ENCODE data around the gene APBB3.
"Not testable (repeated sequence)": the region's sequence is repeated elsewhere in the genome, so short reads cannot be mapped to it uniquely, and the experiment has no call there.

APBB3 gene

GRCh38 chr5:140594169-140594568, 29.8 kb upstream of the APBB3 start:
- no peak for DNase-seq (ENCODE audit: extremely low read depth, low read depth)
- TF ChIP-seq CTCF (IDR thresholded peaks at IDR 0.05; ENCODE audit: low read depth, low read length, missing control alignments) = no peak
- no peak overlapping the region for H3K4me3 ChIP-seq (replicated peaks; ENCODE audit: low read depth, low read length)

- DNase-seq (ENCODE audit: extremely low read depth, low read depth); H3K4me3 ChIP-seq (replicated peaks; ENCODE audit: low read depth, low read length): not testable (repeated sequence)
Measured at GRCh38 chr5:140593070-140593469, 28.7 kb upstream of the APBB3 start.

GRCh38 chr5:140591747-140592372, 27.5 kb upstream of the APBB3 start:
- TF ChIP-seq CTCF (IDR thresholded peaks at IDR 0.05; ENCODE audit: low read depth, low read length, missing control alignments) = no peak
- DNase-seq (ENCODE audit: extremely low read depth, low read depth) = no peak
- no peak overlapping the region for H3K4me3 ChIP-seq (replicated peaks; ENCODE audit: low read depth, low read length)

GRCh38 chr5:140590861-140591260, 26.5 kb upstream of the APBB3 start:
- DNase-seq (ENCODE audit: extremely low read depth, low read depth) = no peak
- no peak overlapping the region for H3K4me3 ChIP-seq (replicated peaks; ENCODE audit: low read depth, low read length)
- TF ChIP-seq CTCF (IDR thresholded peaks at IDR 0.05; ENCODE audit: low read depth, low read length, missing control alignments) = no peak

GRCh38 chr5:140588311-140589070, 24.1 kb upstream of the APBB3 start:
- no peak for DNase-seq (ENCODE audit: extremely low read depth, low read depth)
- no peak overlapping the region for H3K4me3 ChIP-seq (replicated peaks; ENCODE audit: low read depth, low read length)
- no peak for TF ChIP-seq CTCF (IDR thresholded peaks at IDR 0.05; ENCODE audit: low read depth, low read length, missing control alignments)

- H3K4me3 ChIP-seq (replicated peaks; ENCODE audit: low read depth, low read length) = no peak overlapping the region
- no peak for TF ChIP-seq CTCF (IDR thresholded peaks at IDR 0.05; ENCODE audit: low read depth, low read length, missing control alignments)
- DNase-seq (ENCODE audit: extremely low read depth, low read depth) = no peak
Measured at GRCh38 chr5:140587495-140587894, 23.1 kb upstream of the APBB3 start.

GRCh38 chr5:140579188-140579747, 14.9 kb upstream of the APBB3 start:
- not testable (repeated sequence) for DNase-seq (ENCODE audit: extremely low read depth, low read depth); H3K4me3 ChIP-seq (replicated peaks; ENCODE audit: low read depth, low read length)

Data from HFF-Myc (cell line).